Raji (cell line): ENCODE measurements around the gene IGFBP2.

Source experiments
- POLR2A ChIP-seq: IDR thresholded peaks from 2 replicates; pipeline ENCODE4 v1.6.1; 2011; ENCODE audit warnings: low read depth, low read length, control low read depth; ENCODE audit not compliant: insufficient read depth

Gene IGFBP2

DNA sequence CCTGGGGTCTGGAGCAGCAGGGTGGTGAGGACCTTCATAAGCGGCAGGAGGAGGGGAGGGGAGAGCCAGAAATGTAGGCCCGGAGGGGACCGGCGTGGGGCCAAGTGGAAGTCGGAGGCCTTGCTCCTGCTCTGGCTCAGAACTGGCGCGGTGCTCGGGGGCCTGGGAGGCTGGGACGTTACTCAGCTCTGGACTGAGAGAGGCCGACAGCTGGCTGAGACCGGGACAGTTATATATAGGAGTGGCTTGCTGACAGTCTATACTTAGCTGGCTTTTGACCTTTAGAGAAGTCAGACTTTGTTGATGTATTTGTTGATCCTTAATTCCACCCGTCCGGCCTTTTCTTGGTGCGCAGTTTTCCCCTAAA lies 46.4 kb downstream of the IGFBP2 start:
- TF ChIP-seq POLR2A: no peak

DNA sequence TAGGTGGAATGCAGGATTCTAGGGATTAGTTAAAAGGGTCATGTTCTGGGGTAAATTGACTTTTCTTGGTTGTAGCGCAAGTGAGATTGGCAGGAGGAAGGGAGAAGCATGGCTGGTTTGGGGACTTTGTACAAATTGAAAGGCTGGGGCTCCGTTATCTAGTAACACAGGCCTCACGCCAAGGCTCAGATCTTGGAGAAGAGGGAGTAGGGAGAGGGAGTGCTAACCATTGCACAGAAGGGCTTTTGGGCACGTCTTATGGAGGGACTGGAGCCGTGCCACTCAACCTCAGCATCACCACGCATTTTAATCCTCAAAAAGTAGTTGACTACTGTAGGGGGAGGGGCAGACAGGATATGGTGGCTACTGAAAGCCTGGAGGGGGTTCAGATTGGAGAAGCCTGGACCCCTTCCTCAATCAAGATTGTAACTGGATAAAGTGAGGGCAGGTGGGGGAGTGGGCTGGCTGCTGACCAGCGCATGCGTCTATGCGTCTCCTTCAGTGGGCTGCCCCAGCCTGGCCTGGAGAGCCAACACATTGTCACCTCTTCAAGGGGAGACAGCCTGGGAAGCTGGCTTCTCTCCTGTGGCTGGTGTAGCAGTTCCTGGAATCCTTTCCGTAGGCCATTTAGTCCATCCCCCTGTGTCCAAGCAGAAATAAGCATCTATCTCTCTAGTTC lies 47.9 kb downstream of the IGFBP2 start:
- no peak for TF ChIP-seq POLR2A

DNA sequence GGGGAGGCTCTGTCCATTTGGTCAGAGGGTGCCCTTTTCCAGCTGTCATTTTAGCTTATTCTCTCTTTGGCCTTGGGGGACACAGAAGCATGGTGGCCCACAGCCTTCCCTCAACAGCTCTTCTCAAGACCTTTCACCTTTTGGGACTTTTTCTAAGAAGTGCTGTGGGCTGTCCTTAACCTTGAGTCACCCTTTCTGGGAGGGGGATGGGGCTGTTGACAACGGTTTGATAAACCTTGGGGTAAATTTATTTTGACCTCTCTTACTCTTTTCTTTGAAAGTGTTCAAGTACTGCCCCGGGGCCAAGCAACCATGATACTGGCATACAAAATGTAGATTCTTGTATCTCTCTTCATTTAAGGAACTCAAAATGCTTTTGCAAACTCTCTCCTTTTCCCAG lies 48.5 kb downstream of the IGFBP2 start:
- TF ChIP-seq POLR2A: no peak

DNA sequence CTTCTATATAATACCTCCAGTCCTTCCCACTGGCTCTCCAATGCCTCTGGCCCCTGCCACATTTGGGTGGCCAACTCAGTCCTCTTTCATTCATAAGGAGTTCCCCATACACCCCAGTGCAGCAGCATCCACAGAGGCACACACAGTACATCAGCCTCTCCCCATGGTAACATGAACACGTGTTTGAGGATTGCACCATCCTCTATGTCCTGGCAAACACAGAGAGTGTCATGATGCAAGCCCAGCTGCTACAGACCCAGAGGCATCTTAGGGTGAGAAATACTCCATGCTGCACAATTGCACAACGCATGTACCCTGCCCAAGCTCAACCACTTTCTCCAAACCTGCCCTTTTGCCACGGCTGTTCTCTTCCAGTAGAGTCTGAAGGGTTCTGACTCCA lies 50.6 kb downstream of the IGFBP2 start:
- no peak for TF ChIP-seq POLR2A

DNA sequence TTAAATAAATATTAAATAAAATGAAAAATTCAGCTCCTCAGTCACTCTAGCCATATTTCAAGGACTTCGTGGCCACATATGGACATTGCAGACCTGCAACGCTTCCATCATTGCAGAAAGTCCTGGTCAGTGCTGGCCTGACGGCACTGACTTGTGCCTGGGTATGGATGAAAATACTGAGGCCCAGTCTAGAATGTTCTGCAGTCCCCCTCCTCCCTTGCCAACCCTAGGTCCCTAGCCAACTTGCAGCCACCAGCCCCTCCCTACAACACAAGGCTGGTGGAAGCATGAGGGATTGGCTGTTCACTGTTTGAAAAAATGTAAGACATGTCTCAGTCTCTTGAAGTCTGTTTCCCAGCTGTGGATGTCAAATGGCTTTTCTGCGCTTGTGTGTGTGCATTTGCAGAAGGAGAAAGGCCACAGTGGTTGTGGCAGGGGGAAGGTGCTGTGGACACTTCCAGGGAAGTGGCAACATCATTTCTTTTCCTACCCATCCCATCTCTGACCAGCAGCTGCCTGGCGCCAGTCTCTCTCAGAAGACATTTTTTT lies 52.2 kb downstream of the IGFBP2 start:
- TF ChIP-seq POLR2A: no peak

DNA sequence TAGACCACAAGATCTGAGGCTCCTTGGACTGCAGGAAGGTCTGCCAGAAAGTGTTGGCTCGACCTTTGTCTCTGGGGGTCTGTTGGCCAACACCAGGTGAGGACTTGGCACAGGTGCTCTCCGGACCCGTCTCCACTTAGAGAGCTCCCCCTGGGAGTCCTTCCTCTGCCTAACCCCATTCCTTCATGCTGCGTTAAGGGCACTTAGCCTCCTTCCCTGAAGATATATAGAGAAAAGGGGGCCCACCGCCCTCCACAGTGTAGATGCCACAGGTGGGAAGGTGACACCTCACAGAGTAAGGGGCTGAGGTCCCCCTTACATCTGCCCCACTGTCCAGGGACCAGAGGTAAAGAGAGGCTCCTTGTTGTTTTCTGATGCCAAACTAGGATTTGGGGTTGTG lies 53.9 kb downstream of the IGFBP2 start:
- TF ChIP-seq POLR2A: no peak

DNA sequence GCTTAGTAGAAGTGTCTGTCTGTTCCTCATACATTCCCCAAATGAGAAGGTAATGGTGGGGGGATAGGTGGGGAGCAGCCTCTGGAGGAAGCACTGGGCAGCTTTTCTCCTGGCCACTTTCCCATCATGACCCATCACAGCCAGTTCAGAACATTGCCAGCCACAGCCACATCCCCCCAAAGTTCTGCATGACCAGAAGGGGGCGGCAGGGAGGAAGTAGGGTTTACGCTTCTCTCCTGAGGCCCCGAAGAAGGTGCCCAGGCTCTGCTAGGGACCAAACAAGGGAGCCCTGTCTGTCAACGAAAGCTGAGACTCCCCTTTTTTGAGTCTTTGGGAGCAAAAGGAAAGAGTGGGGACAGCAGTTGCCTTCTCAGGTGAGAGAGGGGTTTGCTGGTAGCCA lies 54.4 kb downstream of the IGFBP2 start:
- no peak for TF ChIP-seq POLR2A

DNA sequence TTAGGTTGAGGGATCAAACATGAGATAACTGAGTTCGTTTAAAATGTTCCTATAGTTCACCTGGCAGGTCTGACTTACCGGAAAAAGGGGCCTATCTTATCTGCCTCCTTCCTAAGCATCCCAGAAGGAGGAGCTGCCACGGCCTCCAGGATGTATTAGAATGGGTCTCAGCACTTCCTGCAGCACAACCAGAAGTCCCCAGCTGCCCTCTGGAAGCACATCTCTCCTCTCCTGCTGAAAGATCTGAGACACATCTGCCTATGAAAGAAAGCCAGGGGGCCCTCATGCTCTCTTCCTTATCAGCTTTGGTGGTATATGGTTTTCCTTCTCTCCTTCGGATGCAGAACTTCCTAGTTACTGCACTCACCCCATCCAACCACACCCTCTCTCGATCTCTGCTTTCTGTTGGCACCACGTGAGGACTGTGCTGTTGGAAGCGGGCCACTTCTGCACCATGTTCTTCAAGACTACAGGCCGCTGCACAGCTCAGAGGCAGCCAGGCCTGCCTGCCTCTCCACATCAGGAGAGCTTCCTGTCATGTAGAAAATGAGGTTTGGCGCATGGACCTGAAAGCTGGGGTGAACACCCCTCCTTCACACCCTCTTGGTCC lies 55.6 kb downstream of the IGFBP2 start:
- no peak for TF ChIP-seq POLR2A

DNA sequence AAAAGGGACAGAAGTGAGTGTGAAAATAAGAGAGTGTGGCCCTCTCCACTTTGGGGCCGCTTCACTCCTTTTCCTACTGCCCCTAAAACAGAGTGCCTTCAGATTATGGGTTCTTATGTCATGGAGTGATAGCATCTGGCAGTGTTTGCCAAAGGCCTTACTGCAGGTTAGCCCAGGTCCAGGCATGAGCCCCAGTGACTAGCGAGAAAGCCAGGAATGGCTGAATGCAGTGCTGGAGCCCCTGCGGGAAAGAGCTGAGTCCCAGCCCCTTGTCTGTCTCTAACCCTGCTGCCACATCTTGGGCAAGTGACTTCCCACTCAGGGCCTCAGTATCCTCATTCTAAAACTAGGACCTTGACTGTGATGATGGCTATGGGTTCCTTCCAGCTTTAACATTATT lies 56.2 kb downstream of the IGFBP2 start:
- TF ChIP-seq POLR2A: no peak

DNA sequence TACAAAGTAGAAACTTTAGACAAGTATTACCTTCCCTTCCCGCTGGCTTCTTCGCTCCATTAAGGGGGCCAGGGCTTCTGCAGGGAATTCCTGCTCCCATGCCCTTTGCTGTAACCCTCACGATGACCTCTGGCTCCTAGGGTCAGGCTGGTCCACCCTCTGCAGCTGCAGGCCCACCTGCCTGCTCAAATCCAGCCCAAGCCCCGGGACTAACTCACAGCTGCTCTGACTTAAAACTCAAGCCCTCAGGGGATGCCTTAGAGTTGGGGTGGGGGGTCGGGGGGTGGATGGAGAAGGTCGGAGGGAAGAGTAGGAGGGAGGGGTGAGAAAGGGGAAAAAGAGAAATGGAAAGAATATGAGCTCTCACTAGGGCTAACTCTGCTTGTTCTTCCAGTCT lies 57.2 kb downstream of the IGFBP2 start:
- no peak for TF ChIP-seq POLR2A

DNA sequence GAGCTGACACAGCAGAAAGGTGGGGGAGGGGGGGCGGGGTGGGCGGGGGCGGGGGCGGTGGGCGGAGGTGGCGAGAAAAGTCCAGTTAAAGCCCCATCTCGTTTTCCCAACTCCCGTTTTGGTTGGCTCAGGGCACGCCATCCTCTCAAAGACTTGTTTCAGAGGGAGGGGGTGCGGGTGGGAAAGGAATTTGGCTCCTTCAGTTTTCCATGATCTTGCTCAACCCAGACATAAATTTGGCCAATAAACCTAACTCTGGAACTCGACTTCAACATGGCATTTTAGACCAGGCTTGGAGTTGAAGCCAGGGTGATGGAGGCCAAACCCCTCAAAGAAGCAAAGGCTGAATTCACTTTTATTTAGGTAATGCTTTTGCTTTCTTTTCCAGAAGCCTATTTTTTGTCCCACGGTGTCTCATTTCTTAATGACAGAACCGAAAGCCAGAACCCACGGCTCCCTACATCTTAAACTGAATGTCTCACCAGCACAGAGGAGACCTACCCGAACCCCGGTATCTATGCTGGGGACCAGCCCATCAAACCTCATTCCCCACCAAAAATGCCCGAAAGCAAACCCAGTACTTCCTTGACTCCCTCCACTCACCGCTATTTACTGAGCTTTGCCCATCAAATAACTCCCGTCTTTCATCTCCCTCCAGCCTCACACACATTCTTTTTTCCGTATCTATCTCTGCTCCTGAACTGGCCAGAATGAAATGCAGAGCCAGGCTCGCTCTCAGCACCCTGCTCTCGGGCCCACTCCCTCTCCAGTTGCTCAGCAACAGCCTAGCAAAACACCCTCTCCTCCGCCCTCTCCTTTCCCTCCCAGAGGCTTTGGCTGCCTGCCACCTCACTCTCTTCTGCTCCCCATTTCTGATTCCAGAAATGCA lies 57.9 kb downstream of the IGFBP2 start:
- TF ChIP-seq POLR2A: no peak

DNA sequence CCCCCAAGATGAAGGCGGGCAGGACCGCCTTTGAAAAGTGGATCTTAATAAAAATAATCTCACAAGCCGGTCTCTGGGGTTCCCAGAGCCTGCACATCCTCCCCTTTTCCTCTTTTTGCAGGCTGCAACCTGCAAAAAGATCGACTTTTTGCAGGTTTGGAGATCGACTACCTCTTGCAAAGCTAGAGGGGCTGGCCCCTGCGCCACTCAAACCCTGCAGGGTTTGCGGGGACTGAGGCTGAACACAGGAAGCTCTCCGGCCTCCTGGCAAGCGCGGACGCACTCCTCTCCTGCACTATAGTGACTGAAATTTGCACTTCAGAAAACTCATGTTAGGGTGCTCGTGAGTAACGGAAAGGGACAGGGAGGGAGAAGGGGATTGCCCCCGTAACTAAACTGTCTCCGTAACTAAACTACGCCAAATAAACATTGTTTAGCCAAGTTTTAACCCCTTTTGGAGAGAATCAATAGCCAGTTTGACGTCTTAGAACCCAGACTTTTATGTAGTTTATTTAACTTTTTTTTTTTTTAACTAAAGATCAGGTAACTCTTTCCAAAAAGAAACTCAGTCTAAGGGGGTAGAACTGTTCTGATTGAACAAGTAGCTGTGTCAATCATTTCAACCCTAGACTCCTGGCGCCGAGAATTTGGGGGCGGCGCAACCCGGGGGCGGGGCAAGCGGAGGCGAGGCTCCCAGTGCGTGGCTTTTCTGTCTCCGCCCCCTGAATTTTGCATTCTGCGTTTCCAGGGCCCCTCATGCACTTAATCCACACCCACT lies 59.6 kb downstream of the IGFBP2 start:
- TF ChIP-seq POLR2A: no peak

DNA sequence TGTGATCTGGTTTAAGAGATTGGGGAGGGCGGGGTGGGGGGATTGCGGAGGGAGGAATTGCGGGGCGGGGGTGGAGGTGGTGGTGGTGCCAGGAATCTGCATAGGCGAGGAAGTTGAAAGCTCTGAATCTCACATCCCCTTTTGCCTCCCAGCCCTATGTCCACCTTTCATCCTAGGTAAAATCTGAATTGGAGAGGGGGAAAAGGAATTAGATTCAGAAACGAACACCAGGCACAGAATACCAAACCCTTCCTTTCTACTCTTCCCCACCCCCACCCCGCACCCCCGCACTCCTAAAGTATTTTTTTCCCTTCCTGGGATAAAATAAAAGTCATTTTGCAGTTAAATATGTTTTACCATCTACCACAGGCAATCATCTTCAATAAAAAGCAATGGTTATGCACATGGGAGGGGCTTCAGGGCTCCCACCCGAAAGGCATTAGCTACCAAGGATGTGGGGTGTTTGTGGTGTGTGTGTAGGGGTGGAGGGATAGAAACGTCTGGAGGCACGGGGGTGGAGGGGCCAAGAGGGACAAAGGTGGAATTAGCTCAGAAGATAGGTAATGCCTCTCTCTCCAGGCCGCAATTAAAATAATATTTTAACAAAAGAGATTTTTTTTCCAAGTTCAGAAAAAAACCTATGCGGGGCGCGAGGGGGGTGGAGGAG lies 60.3 kb downstream of the IGFBP2 start:
- TF ChIP-seq POLR2A: no peak

DNA sequence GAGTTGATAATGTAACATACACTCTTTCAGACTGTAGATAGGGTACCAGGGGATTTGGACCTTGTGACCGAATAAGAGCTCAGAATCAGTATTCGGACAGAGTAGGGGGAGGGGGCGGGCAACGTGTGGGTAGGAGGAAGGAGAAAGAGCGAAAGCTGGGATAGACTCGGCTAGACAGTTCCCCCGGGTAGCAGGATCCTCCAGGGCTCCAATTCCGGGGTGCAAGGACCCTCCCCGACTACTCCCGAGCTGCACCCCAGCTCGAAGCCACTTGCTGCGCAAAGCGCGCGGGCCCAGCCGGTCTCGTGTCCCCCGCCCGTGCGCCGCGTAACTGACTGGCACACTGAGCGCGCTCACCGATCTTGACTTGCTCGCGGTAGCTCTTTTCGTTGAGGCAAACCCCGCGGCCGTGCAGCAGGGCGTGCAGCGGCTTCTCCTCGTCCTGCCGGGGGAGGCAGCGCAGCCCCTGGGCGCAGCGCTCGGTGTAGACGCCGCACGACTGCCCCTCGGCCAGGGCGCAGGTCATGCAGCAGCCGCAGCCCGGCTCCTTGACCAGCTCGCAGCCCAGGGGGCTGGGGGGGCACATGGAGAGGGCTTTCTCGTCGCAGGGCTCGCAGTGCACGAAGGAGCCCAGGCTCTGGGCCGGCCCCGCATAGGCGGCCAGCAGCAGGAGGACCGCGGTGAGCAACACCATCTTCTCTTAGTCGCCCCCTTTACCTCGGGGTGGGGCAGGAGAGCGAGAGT lies 61.0 kb downstream of the IGFBP2 start:
- TF ChIP-seq POLR2A: no peak
